Measurements from ENCODE around the gene PITPNM3.
"Not testable (repeated sequence)": the region's sequence is repeated elsewhere in the genome, so short reads cannot be mapped to it uniquely, and the experiment has no call there.

PITPNM3 gene

GRCh38 chr17:6556121-6557039 is at the start of gene PITPNM3:
PITPNM3 (minus strand) TSS chr17:6556555; CDS start chr17:6556406, 149 bp downstream.
- DNase-seq: no peak

DNA sequence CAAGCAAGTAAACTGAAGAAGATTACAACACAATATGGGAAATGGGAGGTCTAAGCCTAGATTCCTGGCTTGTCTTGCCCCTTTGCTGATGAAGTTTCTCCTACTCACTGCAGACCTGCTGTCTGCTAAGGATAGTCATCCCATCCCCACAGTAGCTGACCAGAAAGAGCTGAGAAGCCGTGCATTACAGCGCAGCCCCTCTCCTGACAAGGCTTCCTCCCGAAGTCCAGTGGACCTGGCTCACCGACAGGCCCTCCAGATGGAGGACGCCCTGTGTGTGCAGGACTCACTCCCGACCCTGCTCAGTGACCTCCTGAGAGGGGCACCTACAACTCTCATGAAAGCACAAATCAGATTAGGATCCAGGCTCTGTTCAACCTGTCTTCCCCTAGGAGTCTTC is 48.8 kb upstream of the PITPNM3 start:
- no peak for DNase-seq

DNA sequence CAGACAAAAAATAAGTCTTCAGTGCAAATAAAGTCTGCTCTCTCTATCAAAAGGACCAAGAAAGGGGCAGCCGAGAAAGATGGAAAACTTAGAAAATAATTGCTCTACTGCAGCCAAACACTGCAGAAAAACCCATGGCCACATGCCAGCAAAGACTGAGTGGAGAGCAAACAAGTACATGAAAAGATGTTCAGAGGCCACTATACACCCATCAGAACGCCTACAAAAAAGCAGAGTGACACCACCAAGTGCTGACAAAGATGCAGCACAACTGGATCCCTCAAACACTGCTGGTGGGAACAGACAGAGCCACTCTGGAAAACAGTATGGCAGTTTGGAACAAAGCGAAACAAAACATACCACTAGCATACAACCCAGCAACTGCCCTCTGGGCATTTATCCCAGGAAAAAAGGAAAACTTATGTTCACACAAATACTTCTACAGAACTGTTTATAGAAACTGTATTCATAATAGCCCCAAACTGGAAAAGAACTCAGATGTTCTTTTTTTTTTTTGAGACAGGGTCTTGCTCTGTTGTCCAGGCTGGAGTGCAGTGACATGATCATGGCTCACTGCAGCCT is 47.5 kb upstream of the PITPNM3 start:
- DNase-seq: no peak

DNA sequence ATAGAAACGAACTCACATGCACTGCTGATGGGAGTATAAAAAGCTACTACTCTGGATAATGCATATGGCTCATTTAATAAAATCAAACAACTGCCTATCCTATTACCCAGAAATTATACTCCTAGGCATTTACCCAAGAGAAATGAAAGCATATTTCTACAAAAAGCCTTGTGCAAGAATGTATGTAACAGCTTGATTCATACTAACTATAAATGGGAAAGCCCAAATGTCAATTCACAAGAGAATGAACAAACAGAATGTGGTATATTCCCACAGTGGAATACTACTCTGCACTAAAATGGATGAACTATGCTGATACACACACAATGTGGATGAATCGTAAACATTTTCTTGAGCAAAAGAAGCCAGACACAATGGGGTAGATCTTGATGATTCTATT is 45.8 kb upstream of the PITPNM3 start:
- DNase-seq: no peak

GRCh38 chr17:6599364-6599763 is 43.0 kb upstream of the PITPNM3 start:
- no peak for DNase-seq

DNA sequence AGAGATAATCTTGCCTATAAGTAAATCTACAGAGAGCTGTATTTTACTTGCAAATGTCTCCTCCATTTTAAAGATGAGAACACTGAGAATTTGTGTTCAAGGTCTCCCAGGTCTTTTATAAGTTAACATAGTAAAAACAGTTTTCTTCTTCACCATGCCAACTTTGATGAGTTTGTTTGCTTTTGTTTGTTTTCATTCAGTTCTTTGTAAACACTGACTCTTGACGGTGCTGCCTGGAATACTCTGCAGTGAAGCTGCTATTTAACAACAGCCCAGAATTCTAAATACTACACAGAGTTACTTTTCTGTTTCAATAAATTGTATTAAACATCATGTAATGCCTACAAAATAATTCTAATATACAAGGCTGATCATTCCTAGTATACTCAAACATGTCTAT is 41.4 kb upstream of the PITPNM3 start:
- DNase-seq: no peak

DNA sequence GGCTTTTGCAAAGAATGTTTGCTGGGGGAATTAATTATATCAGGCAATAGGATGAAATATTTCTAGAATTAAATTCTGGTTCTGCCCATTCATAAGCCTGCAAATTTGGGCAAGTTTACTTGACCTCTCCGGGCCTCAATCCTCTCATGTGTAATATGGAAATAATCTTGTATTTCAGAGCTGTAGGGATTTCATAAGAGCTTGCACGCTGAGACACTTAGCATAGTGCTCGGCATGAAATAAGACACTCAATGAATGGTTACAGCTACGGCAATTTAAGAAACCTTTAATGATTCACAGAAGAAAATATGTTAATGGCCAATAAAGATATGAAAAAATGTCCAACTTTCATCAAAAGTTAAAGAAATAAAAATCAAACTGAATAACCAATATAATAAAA is 40.6 kb upstream of the PITPNM3 start:
- DNase-seq: no peak

GRCh38 chr17:6596511-6596910 is 40.2 kb upstream of the PITPNM3 start:
- no peak for DNase-seq

GRCh38 chr17:6596081-6596480 is 39.7 kb upstream of the PITPNM3 start:
- DNase-seq: no peak

- not testable (repeated sequence) for DNase-seq
These were observed 37.0 kb upstream of the PITPNM3 start for GRCh38 chr17:6593371-6593770.

DNA sequence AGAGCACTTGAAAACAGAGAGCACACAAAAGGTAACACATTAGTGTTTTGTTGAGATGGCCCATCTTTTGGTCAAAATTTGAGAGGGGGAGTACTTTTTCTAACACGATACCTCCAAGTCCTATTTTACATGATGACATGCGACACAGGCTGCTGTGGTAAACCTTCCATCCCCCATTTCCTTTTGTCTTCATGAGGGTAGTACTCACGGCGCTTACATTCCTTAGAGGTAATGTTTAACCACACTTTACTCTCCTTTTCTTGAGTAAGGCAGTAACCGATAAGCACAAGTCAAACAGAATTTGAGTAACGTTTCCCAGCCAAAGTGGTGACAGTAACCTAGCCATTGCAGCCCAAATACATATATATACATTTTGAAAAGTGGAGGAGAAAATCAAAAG is 35.8 kb upstream of the PITPNM3 start:
- DNase-seq: no peak

GRCh38 chr17:6591599-6592158 is 35.3 kb upstream of the PITPNM3 start:
- DNase-seq: no peak

GRCh38 chr17:6589266-6589946 is 33.1 kb upstream of the PITPNM3 start:
- DNase-seq: no peak

GRCh38 chr17:6588165-6588564 is 31.8 kb upstream of the PITPNM3 start:
- no peak for DNase-seq

GRCh38 chr17:6587310-6587709 is 31.0 kb upstream of the PITPNM3 start:
- no peak for DNase-seq

DNA sequence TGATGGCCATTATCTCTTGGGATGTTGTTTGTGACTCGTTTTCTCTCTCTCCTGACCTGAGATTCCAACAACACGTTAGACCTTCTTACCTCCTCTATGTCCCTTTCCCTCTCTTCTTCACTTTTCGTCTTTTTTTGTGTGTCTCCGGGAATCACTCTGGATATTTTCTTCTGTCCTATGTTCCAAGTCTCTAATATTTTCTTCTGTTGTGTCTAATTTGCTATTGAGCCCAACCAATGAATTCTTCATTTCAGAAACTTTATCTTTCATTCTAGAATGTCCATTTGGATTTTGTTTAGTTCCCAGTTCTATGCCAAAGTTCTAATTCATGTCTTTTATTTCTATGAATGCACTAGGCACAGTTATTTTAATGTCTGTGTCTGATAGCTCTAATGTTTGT is 27.1 kb upstream of the PITPNM3 start:
- no peak for DNase-seq

DNA sequence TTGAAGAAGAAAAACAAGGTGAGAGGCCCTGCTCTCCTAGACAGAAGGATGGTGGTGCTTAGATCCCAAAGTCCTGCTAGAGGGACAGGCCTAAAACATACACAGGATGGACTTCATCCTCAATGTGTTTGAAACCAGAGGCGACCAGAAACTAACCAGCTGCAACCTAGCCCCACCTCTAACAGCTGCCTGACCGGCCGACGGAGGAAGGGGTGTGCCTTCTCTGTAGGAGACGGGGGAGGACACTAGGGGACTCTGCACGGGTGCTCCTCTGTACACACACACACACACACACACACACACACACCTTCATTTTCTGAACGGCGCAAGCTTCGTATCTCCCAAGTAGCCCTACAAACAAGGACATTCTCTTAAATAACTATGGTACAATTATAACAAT is 24.3 kb upstream of the PITPNM3 start:
- no peak for DNase-seq

DNA sequence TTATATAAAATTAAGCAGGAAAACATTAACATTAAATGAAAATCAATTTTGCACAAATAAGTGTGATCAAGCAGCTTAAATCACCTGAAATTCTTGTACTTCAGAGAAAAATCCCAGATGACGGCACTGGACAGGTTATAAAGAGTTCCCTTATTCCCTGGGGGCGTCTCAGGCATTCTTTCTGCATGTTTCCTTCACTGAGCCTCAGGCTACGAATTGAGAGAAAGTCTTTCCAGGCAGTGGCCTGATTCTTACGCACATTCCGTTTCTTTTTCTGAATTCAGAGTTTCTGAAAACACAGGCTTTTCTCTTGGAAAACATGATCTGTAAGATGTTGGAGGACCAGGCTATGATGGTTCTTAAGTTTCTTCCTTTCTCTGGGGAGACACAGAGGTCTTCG is 22.1 kb upstream of the PITPNM3 start:
- no peak for DNase-seq

GRCh38 chr17:6577686-6578263 is 21.4 kb upstream of the PITPNM3 start:
- no peak for DNase-seq

GRCh38 chr17:6576038-6576785 is 19.9 kb upstream of the PITPNM3 start:
- no peak for DNase-seq

- DNase-seq: no peak
These were observed 19.2 kb upstream of the PITPNM3 start for GRCh38 chr17:6575596-6575988.
